ENCODE data around the gene UBALD2. TPM values are rescaled to one million over a fixed set of nuclear protein-coding genes. Genes with fewer than 3 reads are reported as not detected.
"Not testable (repeated sequence)": the region's sequence is repeated elsewhere in the genome, so short reads cannot be mapped to it uniquely, and the experiment has no call there.

UBALD2 gene
- total RNA-seq, result 24.5 and 26.3 TPM in 2 replicates

GRCh38 chr17:76264755-76265623 is at the start of gene UBALD2:
Gene UBALD2 (plus strand): TSS chr17:76265348. CDS start chr17:76265506, 158 bp downstream.
- peak; percentile 96 for DNase-seq (ENCODE audit: low read depth)
- TF ChIP-seq CTCF (conservative IDR thresholded peaks at IDR 0.05; ENCODE audit: low read depth, low read length), result no peak
- H3K4me3 ChIP-seq (ENCODE audit: low read depth, low read length), result peak within 1 kb of the TSS; percentile 86

GRCh38 chr17:76217081-76217480 is 48.1 kb upstream of the UBALD2 start:
- DNase-seq (ENCODE audit: low read depth), result no peak
- H3K4me3 ChIP-seq (ENCODE audit: low read depth, low read length), result no peak overlapping the region
- no peak for TF ChIP-seq CTCF (conservative IDR thresholded peaks at IDR 0.05; ENCODE audit: low read depth, low read length)

GRCh38 chr17:76219670-76220383 is 45.3 kb upstream of the UBALD2 start:
- TF ChIP-seq CTCF (conservative IDR thresholded peaks at IDR 0.05; ENCODE audit: low read depth, low read length), result no peak
- no peak for DNase-seq (ENCODE audit: low read depth)

GRCh38 chr17:76223802-76224201 is 41.3 kb upstream of the UBALD2 start:
- H3K4me3 ChIP-seq (ENCODE audit: low read depth, low read length), result no peak overlapping the region
- no peak for DNase-seq (ENCODE audit: low read depth)
- no peak for TF ChIP-seq CTCF (conservative IDR thresholded peaks at IDR 0.05; ENCODE audit: low read depth, low read length)

More at GRCh38 chr17:76219670-76220383, 45.3 kb upstream of the UBALD2 start:
- no peak overlapping the region for H3K4me3 ChIP-seq (ENCODE audit: low read depth, low read length)

- not testable (repeated sequence) for H3K4me3 ChIP-seq (ENCODE audit: low read depth, low read length); DNase-seq (ENCODE audit: low read depth)
Observed at GRCh38 chr17:76225373-76226086, 39.6 kb upstream of the UBALD2 start.

GRCh38 chr17:76226749-76227148 is 38.4 kb upstream of the UBALD2 start:
- DNase-seq (ENCODE audit: low read depth); H3K4me3 ChIP-seq (ENCODE audit: low read depth, low read length): not testable (repeated sequence)

GRCh38 chr17:76232342-76232741 is 32.8 kb upstream of the UBALD2 start:
- no peak for DNase-seq (ENCODE audit: low read depth)
- TF ChIP-seq CTCF (conservative IDR thresholded peaks at IDR 0.05; ENCODE audit: low read depth, low read length), result no peak

More at GRCh38 chr17:76232342-76232741, 32.8 kb upstream of the UBALD2 start:
- H3K4me3 ChIP-seq (ENCODE audit: low read depth, low read length), result no peak overlapping the region

Data from epithelial cell of proximal tubule (primary cell).